Measurements from ENCODE around the gene DSCAML1.

DSCAML1 gene

GRCh38 chr11:117688255-117688797 lies 108.7 kb downstream of the DSCAML1 start:
- no peak for DNase-seq (ENCODE audit: low spot score)

- no peak for DNase-seq (ENCODE audit: low spot score)
Measured at GRCh38 chr11:117687776-117688175, 109.2 kb downstream of the DSCAML1 start.

- no peak for DNase-seq (ENCODE audit: low spot score)
Measured at GRCh38 chr11:117686711-117687110, 110.3 kb downstream of the DSCAML1 start.

DNA sequence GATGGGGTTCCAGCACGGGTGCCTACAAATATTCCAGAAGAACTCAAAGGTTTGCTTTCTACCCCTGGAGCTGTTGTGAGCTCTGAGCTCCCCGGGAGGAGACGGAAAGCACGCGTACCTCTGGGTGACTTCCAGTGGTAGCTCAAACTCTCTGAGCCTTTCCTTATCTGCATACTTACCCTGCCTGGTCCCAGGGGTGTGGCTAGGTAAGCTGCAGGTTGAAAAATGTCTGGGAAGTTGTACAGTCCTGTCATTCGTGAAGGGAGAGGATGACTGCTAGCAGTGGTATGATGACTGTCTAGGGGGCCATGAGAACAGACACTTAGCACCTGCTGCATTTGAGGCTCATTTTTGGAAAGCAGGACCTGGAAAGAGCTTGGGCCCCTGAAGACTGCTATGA lies 111.5 kb downstream of the DSCAML1 start:
- no peak for DNase-seq (ENCODE audit: low spot score)

GRCh38 chr11:117684731-117685130 lies 112.3 kb downstream of the DSCAML1 start:
- no peak for DNase-seq (ENCODE audit: low spot score)

GRCh38 chr11:117684111-117684510 lies 112.9 kb downstream of the DSCAML1 start:
- DNase-seq (ENCODE audit: low spot score), result no peak

DNA sequence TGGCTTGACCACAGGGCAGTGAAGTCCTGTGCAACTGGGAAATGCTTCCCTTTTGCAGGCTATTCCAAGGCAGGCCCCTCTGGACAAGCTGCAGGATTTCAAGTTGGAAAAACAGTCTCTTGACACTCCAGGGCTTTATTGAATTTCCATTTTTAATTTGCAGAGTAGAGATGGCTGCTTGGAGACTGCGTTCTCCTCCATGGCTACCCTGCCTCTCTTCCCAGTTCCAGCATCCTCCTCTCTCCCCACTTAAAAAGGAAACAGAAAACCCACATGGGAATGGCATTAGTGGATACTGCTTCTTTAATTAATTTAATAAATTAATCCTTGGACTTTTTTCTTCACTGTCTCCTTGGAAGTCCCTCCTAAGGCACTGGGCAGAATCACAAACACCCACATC lies 115.6 kb downstream of the DSCAML1 start:
- no peak for DNase-seq (ENCODE audit: low spot score)

GRCh38 chr11:117679461-117679860 lies 117.6 kb downstream of the DSCAML1 start:
- no peak for DNase-seq (ENCODE audit: low spot score)

GRCh38 chr11:117678658-117679406 lies 118.2 kb downstream of the DSCAML1 start:
- no peak for DNase-seq (ENCODE audit: low spot score)

DNA sequence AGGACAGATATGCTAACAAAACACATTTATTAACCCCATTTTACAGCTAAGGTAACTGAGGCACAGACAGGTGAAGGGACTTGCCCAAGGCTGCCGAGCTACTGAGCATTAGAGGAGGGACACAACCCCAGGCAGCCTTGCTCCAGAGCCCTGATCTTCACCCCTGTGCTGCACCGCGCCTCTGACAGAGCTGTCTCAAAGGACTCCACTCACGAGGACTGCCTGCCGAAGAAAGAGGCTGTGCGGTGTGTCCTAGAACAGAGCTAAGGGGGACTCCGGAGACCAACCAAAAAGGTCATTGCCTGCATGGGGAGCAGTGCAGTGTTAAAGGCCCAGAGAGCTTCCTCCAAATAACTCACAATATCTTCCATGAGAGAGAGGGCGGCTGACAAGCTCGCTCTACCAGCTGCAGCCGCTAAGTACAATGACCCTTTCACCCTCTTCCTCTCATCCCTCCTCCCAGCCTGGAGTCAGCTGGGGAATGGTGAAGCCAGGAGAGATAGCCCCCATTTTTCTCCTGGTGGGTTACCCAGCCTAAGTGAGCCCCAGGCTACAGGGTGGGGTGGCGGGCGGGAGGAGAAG lies 119.2 kb downstream of the DSCAML1 start:
- no peak for DNase-seq (ENCODE audit: low spot score)

GRCh38 chr11:117676501-117676900 lies 120.5 kb downstream of the DSCAML1 start:
- DNase-seq (ENCODE audit: low spot score), result no peak

- DNase-seq (ENCODE audit: low spot score), result no peak
Measured at GRCh38 chr11:117673602-117674001, 123.4 kb downstream of the DSCAML1 start.

- DNase-seq (ENCODE audit: low spot score), result no peak
Measured at GRCh38 chr11:117671370-117671769, 125.6 kb downstream of the DSCAML1 start.

DNA sequence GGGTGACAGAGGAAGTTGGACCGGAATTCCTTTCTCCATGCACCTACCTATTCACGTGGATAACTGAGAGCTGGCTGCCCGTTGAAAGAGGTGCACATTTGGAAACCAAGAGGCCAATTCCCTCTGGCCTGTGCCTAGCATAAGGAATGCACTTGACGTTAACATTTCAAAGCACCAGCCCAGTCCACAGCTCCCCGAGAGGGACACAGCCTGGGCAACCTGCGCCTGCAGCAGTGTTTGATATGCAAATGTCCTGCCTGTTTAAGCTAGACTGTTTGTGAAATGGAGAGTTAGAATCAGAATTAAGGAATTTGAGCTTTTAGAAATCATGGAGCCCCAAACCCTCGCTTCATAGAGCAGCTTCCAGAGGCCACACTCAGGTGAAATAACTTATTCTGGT lies 126.1 kb downstream of the DSCAML1 start:
- DNase-seq (ENCODE audit: low spot score), result no peak

- no peak for DNase-seq (ENCODE audit: low spot score)
Measured at GRCh38 chr11:117670443-117670842, 126.6 kb downstream of the DSCAML1 start.

DNA sequence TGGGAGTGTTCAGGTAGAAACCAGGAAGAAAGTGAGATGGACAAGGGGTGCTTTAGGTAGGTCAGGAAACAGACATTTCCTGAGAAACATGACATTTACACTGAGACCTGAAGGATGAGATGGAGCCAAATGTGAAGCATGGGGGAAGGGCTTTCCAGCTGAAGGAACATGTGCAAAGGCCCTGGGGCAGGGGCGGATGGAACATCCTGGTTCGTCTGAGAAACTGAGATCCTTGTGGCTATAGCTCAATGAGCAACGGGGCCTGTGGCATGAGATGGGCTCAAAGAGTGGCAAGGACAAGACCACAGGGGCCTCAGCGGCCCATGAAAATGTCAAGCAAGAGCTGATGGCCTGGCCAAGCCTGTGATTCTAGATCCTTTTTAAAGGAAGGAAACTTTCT lies 127.4 kb downstream of the DSCAML1 start:
- no peak for DNase-seq (ENCODE audit: low spot score)

DNA sequence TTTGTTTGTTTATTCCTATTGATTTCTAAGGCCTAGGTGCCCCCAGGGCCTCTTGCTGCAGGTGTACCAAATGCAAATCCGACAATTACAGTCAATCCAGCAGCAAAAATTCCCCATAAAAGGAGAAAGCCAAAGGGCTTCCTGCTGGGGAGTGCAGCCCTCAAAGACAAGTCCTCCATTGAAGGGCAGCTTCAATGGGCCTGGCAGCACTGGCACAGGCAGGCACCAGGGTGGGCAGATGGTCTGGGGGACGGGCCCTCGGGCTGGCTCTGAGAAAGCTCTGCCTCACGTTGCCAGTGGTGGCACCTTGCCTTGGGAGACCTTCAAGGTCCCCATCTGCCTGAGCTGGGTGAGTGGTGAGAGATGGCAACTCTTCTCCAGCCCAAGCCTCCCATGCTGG lies 128.0 kb downstream of the DSCAML1 start:
- no peak for DNase-seq (ENCODE audit: low spot score)

GRCh38 chr11:117668321-117668751 lies 128.7 kb downstream of the DSCAML1 start:
- DNase-seq (ENCODE audit: low spot score), result no peak

GRCh38 chr11:117664897-117665296 lies 132.1 kb downstream of the DSCAML1 start:
- no peak for DNase-seq (ENCODE audit: low spot score)

GRCh38 chr11:117663821-117664220 lies 133.2 kb downstream of the DSCAML1 start:
- no peak for DNase-seq (ENCODE audit: low spot score)

DNA sequence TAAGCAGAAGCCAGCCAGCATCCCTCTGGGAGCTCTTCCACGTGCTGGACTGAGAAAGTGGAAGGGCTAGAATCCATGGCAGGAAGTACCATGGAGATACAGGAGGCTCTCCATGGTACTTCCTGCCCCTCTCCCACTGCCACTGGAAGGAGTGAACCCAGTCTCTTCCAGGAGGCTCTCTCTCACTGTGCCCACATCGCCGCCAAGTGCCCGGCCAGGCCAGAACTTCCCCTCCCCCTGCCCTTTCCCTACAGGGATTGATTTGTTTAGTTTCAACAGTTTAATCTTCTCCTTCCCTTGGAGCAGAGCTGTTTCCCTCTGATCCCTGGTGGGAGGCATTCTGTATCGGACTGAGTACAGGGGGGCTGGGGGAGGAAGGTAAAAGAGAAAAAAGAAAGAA lies 133.6 kb downstream of the DSCAML1 start:
- no peak for DNase-seq (ENCODE audit: low spot score)

DNA sequence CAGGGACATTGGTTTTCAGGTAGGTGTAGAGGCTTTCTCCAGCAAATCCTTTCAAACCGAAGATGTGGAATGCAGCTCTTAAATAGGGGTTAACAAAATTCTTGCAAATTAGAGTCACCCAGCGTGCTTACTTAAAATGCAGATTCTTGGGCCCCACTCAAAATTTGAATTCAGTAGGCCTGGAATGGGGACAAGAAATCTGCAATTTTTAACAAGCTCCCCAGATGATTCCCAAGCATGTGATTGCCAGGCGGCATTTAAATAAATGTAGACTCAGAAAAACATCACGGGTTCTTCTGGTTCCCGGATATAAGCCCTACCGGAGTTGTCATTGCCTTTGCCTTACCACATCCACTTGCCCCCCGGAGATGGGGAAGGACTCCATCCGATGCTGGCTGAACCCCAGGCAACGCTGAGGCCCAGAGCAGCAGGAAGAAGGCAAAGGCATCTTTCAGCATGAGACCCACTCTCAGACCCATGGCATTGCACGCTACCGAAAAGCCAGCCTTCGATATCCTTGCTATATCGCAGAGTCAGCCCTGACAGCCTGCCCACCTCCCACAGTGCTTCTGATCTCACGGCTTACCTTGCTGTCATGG lies 134.2 kb downstream of the DSCAML1 start:
- no peak for DNase-seq (ENCODE audit: low spot score)

- no peak for DNase-seq (ENCODE audit: low spot score)
Measured at GRCh38 chr11:117662255-117662654, 134.8 kb downstream of the DSCAML1 start.
